Keratinocyte (primary cell): ENCODE measurements around the gene ELMO2. TPM values are rescaled to one million over a fixed set of nuclear protein-coding genes. Genes with fewer than 3 reads are reported as not detected.

Source experiments
- DNase-seq: peaks from one replicate; pipeline ENCODE4 v3.0.0-alpha.2; 2011; ENCODE audit warnings: low read depth, missing footprints, low spot score
- FAIRE-seq: peaks from 2 replicates; lab custom pipeline; 2011; peaks lifted over from hg19 to GRCh38; lab: Jason Lieb, UNC
- H2AFZ ChIP-seq: 2 replicates; pipeline ENCODE4 v1.6.0; 2012; ENCODE audit warnings: low read length, control low read depth, inconsistent platforms; ENCODE audit not compliant: control insufficient read depth
- H3K27ac ChIP-seq: 2 replicates; pipeline ENCODE4 v1.5.1; 2011; ENCODE audit warnings: low read length; ENCODE audit not compliant: control insufficient read depth, insufficient read depth
- H3K27me3 ChIP-seq: 3 replicates; pipeline ENCODE4 v1.6.0; 2011; ENCODE audit warnings: low read length; ENCODE audit not compliant: control insufficient read depth, insufficient read depth; ENCODE audit errors: extremely low read depth
- H3K36me3 ChIP-seq, 2 experiments: 2 replicates in 1 of 2; 3 replicates in 1 of 2; pipeline ENCODE4 v1.5.1; 2011; ENCODE audit warnings: low read length in 2 of 2, mild to moderate bottlenecking in 1 of 2; ENCODE audit not compliant: control insufficient read depth in 2 of 2, insufficient read depth in 2 of 2; ENCODE audit errors: extremely low read depth in 1 of 2
- H3K4me1 ChIP-seq: 3 replicates; pipeline ENCODE4 v1.5.1; 2011; ENCODE audit warnings: low read length; ENCODE audit not compliant: control insufficient read depth, insufficient read depth; ENCODE audit errors: extremely low read depth
- H3K4me2 ChIP-seq: 3 replicates; pipeline ENCODE4 v1.6.0; 2011; ENCODE audit warnings: low read depth, low read length; ENCODE audit not compliant: control insufficient read depth, insufficient read depth; ENCODE audit errors: extremely low read depth
- H3K4me3 ChIP-seq, 3 experiments: fragments of 200-600 bp in 1 of 3; sonication (generic) in 1 of 3; 2 replicates in 2 of 3; 3 replicates in 1 of 3; pipeline ENCODE4 v1.5.1; 2011 to 2016; ENCODE audit warnings: low read length in 3 of 3, mild to moderate bottlenecking in 3 of 3, control low read depth in 2 of 3, inconsistent platforms in 1 of 3, low read depth in 1 of 3, mixed read lengths in 1 of 3, mixed run types in 1 of 3, moderate library complexity in 1 of 3; ENCODE audit not compliant: control insufficient read depth in 2 of 3, insufficient read depth in 2 of 3; ENCODE audit errors: extremely low read depth in 1 of 3
- H3K79me2 ChIP-seq: 2 replicates; pipeline ENCODE4 v1.6.0; 2012; ENCODE audit warnings: low read length; ENCODE audit not compliant: control insufficient read depth, insufficient read depth
- H3K9ac ChIP-seq: 3 replicates; pipeline ENCODE4 v1.6.0; 2011; ENCODE audit warnings: low read length; ENCODE audit not compliant: control insufficient read depth, insufficient read depth; ENCODE audit errors: extremely low read depth
- H3K9me1 ChIP-seq: 3 replicates; pipeline ENCODE4 v1.6.0; 2011; ENCODE audit warnings: low read length; ENCODE audit not compliant: control insufficient read depth, insufficient read depth; ENCODE audit errors: extremely low read depth
- H3K9me3 ChIP-seq: 2 replicates; pipeline ENCODE4 v1.5.1; 2012; ENCODE audit warnings: low read depth, low read length; ENCODE audit not compliant: control insufficient read depth
- H4K20me1 ChIP-seq: 3 replicates; pipeline ENCODE4 v1.6.0; 2011; ENCODE audit warnings: low read length; ENCODE audit not compliant: control insufficient read depth, insufficient read depth; ENCODE audit errors: extremely low read depth
- CTCF ChIP-seq, 3 experiments: IDR thresholded peaks in 1 of 3; conservative IDR thresholded peaks in 1 of 3; optimal IDR thresholded peaks in 1 of 3; 2 replicates in 2 of 3; 3 replicates in 1 of 3; pipeline versions ENCODE3 to v1.5.1; 2011; ENCODE audit warnings: low read length in 3 of 3, mild to moderate bottlenecking in 3 of 3, moderate library complexity in 2 of 3, control low read depth in 1 of 3, inconsistent platforms in 1 of 3; ENCODE audit not compliant: insufficient read depth in 2 of 3; ENCODE audit errors: extremely low read depth in 1 of 3
- EZH2 ChIP-seq: IDR thresholded peaks from one replicate; pipeline ENCODE4 v1.6.1; 2012; ENCODE audit warnings: inconsistent platforms, mild to moderate bottlenecking, low read length, moderate library complexity
- dilution Hi-C: fragments of 300-500 bp; cut with MboI; formaldehyde crosslinking; loops from one replicate; pipeline ENCODE4 v1.7.0; 2020; ENCODE audit warnings: low sequenced_read_pairs; ENCODE audit not compliant: extremely low pct_ligation_motif_present
- polyA plus RNA-seq, 5 experiments: library from polyadenylated mRNA; depleted of rRNA in 3 of 5; stranded (reverse) in 3 of 5; stranded (forward) in 1 of 5; unstranded in 1 of 5; fragments of >200 nt; gene quantifications; 1 replicate in 1 of 5; 2 replicates in 3 of 5; 3 replicates in 1 of 5; pipeline versions ENCODE4 v1.2.1 to v1.2.3, GENCODE V29; 2011 to 2012; ENCODE audit warnings: missing spikeins in 2 of 5, low read depth in 1 of 5, low replicate concordance in 1 of 5

ELMO2 gene
- polyA plus RNA-seq, 1 donor (not counting 4 experiments of a cell fraction or from before 2014, with no cell fraction given) = 28.5 TPM

- DNase-seq (no peak), FAIRE-seq (no peak)
- no peak overlapping the region for H3K4me2 ChIP-seq
- no peak overlapping the region for H3K4me3 ChIP-seq
- H3K9me1 ChIP-seq = no peaks in the 10 kb centered on the region
- H2AFZ ChIP-seq = no peak overlapping the region
- H3K9me3 ChIP-seq = no peaks in the 10 kb centered on the region
- no peaks in the 10 kb centered on the region for H3K27me3 ChIP-seq
- no peaks in the 10 kb centered on the region for H4K20me1 ChIP-seq
- H3K4me1 ChIP-seq = no peaks in the 10 kb centered on the region
- TF ChIP-seq EZH2 (no peak), CTCF (optimal IDR thresholded peaks at IDR 0.05 in 1 of 3, IDR thresholded peaks at IDR 0.05 in 1 of 3, conservative IDR thresholded peaks at IDR 0.05 in 1 of 3; ENCODE audit: extremely low read depth in 1 of 3, insufficient read depth in 2 of 3, low read length in 3 of 3) (no peak)
- no peaks in the 10 kb centered on the region for H3K79me2 ChIP-seq
- no peak overlapping the region for H3K9ac ChIP-seq
- dilution Hi-C loops = loop anchor here (25.0 kb wide), 1 partner anchor 310 kb away; no protein-coding TSS in a partner anchor
- H3K36me3 ChIP-seq = no peaks in the 10 kb centered on the region
- no peak overlapping the region for H3K27ac ChIP-seq
Observed at GRCh38 chr20:46446851-46447250, 40.4 kb upstream of the ELMO2 start.

- FAIRE-seq (no peak), DNase-seq (no peak)
- dilution Hi-C loops = loop anchor here (25.0 kb wide), 1 partner anchor 303 kb away; no protein-coding TSS in a partner anchor
- Histone ChIP-seq H3K4me2 (no peak overlapping the region), H3K9ac (no peak overlapping the region), H3K4me1 (no peaks in the 10 kb centered on the region), H4K20me1 (no peaks in the 10 kb centered on the region), H3K9me3 (no peaks in the 10 kb centered on the region), H3K4me3 (no peak overlapping the region), H3K27ac (no peak overlapping the region), H3K79me2 (no peaks in the 10 kb centered on the region), H3K36me3 (no peaks in the 10 kb centered on the region), H3K27me3 (peaks cover 7% of the 10 kb centered on the region), H3K9me1 (no peaks in the 10 kb centered on the region), H2AFZ (no peak overlapping the region)
- TF ChIP-seq CTCF (optimal IDR thresholded peaks at IDR 0.05 in 1 of 3, IDR thresholded peaks at IDR 0.05 in 1 of 3, conservative IDR thresholded peaks at IDR 0.05 in 1 of 3; ENCODE audit: extremely low read depth in 1 of 3, insufficient read depth in 2 of 3, low read length in 3 of 3) (no peak), EZH2 (no peak)
Observed at GRCh38 chr20:46439837-46440236, 33.4 kb upstream of the ELMO2 start.
